ENCODE measurements around the gene LAMA3. TPM values are rescaled to one million over a fixed set of nuclear protein-coding genes. Genes with fewer than 3 reads are reported as not detected.

LAMA3 gene
- total RNA-seq, 3 donors from 2014 or later (not counting 1 experiment from before 2014, with no cell fraction given), result not detected

GRCh38 chr18:23798824-23799223 is 109.6 kb downstream of the LAMA3 start:
- no peaks in the 10 kb centered on the region for H3K9me3 Mint-ChIP-seq
- Histone ChIP-seq H3K9me3 (ENCODE audit: control insufficient read depth, insufficient read depth, low read length) (no peaks in the 10 kb centered on the region), H3K27me3 (ENCODE audit: control insufficient read depth, insufficient read depth, low read length) (no peaks in the 10 kb centered on the region), H3K36me3 (ENCODE audit: control insufficient read depth, insufficient read depth, low read length) (no peaks in the 10 kb centered on the region), H3K4me3 (ENCODE audit: low read length) (no peak overlapping the region), H3K27ac (ENCODE audit: low read length) (no peak overlapping the region), H3K4me1 (ENCODE audit: control insufficient read depth, insufficient read depth, low read length) (no peaks in the 10 kb centered on the region)
- no peak for DNase-seq
- no peaks in the 10 kb centered on the region for H3K4me1 Mint-ChIP-seq
- H3K27ac Mint-ChIP-seq, result no peak overlapping the region
- H3K27me3 Mint-ChIP-seq (ENCODE audit: low read depth in 2 of 2), result peaks cover 14 to 39% of the 10 kb centered on the region in 2 donors
- H3K36me3 Mint-ChIP-seq, result no peaks in the 10 kb centered on the region
- no peak for ATAC-seq
- 60% methylated on average over 3 of the region's 3 CpGs for WGBS (ENCODE audit: insufficient coverage)
- TF ChIP-seq, protein P1, sequence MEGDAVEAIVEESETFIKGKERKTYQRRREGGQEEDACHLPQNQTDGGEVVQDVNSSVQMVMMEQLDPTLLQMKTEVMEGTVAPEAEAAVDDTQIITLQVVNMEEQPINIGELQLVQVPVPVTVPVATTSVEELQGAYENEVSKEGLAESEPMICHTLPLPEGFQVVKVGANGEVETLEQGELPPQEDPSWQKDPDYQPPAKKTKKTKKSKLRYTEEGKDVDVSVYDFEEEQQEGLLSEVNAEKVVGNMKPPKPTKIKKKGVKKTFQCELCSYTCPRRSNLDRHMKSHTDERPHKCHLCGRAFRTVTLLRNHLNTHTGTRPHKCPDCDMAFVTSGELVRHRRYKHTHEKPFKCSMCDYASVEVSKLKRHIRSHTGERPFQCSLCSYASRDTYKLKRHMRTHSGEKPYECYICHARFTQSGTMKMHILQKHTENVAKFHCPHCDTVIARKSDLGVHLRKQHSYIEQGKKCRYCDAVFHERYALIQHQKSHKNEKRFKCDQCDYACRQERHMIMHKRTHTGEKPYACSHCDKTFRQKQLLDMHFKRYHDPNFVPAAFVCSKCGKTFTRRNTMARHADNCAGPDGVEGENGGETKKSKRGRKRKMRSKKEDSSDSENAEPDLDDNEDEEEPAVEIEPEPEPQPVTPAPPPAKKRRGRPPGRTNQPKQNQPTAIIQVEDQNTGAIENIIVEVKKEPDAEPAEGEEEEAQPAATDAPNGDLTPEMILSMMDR (IDR thresholded peaks at IDR 0.05), result no peak
- intact Hi-C loops (cut with micrococcal nuclease), result no loop called here
- no peak overlapping the region for H3K4me3 Mint-ChIP-seq

GRCh38 chr18:23799540-23799939 is 110.3 kb downstream of the LAMA3 start:
- Histone ChIP-seq H3K36me3 (ENCODE audit: control insufficient read depth, insufficient read depth, low read length) (no peaks in the 10 kb centered on the region), H3K27me3 (ENCODE audit: control insufficient read depth, insufficient read depth, low read length) (no peaks in the 10 kb centered on the region), H3K9me3 (ENCODE audit: control insufficient read depth, insufficient read depth, low read length) (no peaks in the 10 kb centered on the region), H3K27ac (ENCODE audit: low read length) (no peak overlapping the region), H3K4me1 (ENCODE audit: control insufficient read depth, insufficient read depth, low read length) (no peaks in the 10 kb centered on the region), H3K4me3 (ENCODE audit: low read length) (no peak overlapping the region)
- Mint-ChIP-seq H3K9me3 (no peaks in the 10 kb centered on the region), H3K4me1 (no peaks in the 10 kb centered on the region), H3K4me3 (no peak overlapping the region), H3K36me3 (no peaks in the 10 kb centered on the region), H3K27me3 (ENCODE audit: low read depth in 2 of 2) (peaks cover 14 to 39% of the 10 kb centered on the region in 2 donors), H3K27ac (no peak overlapping the region)
- TF ChIP-seq, protein P1 (IDR thresholded peaks at IDR 0.05), result no peak
- 95% methylated on average over 7 of the region's 7 CpGs for WGBS (ENCODE audit: insufficient coverage)
- intact Hi-C loops (cut with micrococcal nuclease), result no loop called here
- DNase-seq, result no peak
- ATAC-seq, result no peak

- ATAC-seq, result no peak
- no peak overlapping the region for H3K27ac Mint-ChIP-seq
- intact Hi-C loops (cut with micrococcal nuclease), result no loop called here
- H3K36me3 Mint-ChIP-seq, result no peaks in the 10 kb centered on the region
- no peak overlapping the region for H3K4me3 Mint-ChIP-seq
- H3K27me3 ChIP-seq (ENCODE audit: control insufficient read depth, insufficient read depth, low read length), result no peaks in the 10 kb centered on the region
- no peak overlapping the region for H3K27ac ChIP-seq (ENCODE audit: low read length)
- H3K4me3 ChIP-seq (ENCODE audit: low read length), result no peak overlapping the region
- no peaks in the 10 kb centered on the region for H3K4me1 ChIP-seq (ENCODE audit: control insufficient read depth, insufficient read depth, low read length)
- DNase-seq, result no peak
- no peaks in the 10 kb centered on the region for H3K9me3 ChIP-seq (ENCODE audit: control insufficient read depth, insufficient read depth, low read length)
- H3K36me3 ChIP-seq (ENCODE audit: control insufficient read depth, insufficient read depth, low read length), result no peaks in the 10 kb centered on the region
- H3K4me1 Mint-ChIP-seq, result no peaks in the 10 kb centered on the region
- TF ChIP-seq, protein P1 (IDR thresholded peaks at IDR 0.05), result no peak
- WGBS (ENCODE audit: insufficient coverage), result 90% methylated on average over 2 of the region's 3 CpGs
- H3K9me3 Mint-ChIP-seq, result no peaks in the 10 kb centered on the region
- H3K27me3 Mint-ChIP-seq (ENCODE audit: low read depth in 2 of 2), result peaks cover 14 to 39% of the 10 kb centered on the region in 2 donors
These were observed 111.6 kb downstream of the LAMA3 start for GRCh38 chr18:23800902-23801301.

DNA sequence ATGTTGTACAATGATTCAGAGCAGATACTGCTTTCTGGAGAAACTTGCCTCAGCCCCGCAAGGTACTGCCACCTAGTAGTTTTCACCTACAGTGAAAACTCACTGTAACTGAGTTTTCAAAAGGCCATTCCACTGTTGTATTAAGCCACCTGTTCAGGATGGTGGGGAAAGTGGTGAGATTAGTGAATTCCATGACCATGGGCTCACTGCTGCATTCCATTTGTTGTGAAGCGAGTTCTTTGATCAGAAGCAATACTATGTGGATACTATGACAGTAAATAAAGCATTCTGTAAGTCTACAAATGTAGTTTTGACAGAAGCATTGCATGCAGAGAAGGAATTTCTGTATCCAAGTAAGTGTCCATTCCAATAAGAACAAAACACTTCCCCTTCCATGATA is 113.6 kb downstream of the LAMA3 start:
- no peak overlapping the region for H3K27ac Mint-ChIP-seq
- no peaks in the 10 kb centered on the region for H3K9me3 ChIP-seq (ENCODE audit: control insufficient read depth, insufficient read depth, low read length)
- peaks cover 16 to 39% of the 10 kb centered on the region in 2 donors for H3K27me3 Mint-ChIP-seq (ENCODE audit: low read depth in 2 of 2)
- H3K36me3 Mint-ChIP-seq, result no peaks in the 10 kb centered on the region
- H3K4me3 Mint-ChIP-seq, result no peak overlapping the region
- ATAC-seq, result no peak
- H3K27ac ChIP-seq (ENCODE audit: low read length), result no peak overlapping the region
- TF ChIP-seq, protein P1 (IDR thresholded peaks at IDR 0.05), result no peak
- no peak overlapping the region for H3K4me3 ChIP-seq (ENCODE audit: low read length)
- DNase-seq, result no peak
- no peaks in the 10 kb centered on the region for H3K4me1 ChIP-seq (ENCODE audit: control insufficient read depth, insufficient read depth, low read length)
- no peaks in the 10 kb centered on the region for H3K36me3 ChIP-seq (ENCODE audit: control insufficient read depth, insufficient read depth, low read length)
- H3K9me3 Mint-ChIP-seq, result no peaks in the 10 kb centered on the region
- intact Hi-C loops (cut with micrococcal nuclease), result no loop called here
- H3K27me3 ChIP-seq (ENCODE audit: control insufficient read depth, insufficient read depth, low read length), result no peaks in the 10 kb centered on the region
- H3K4me1 Mint-ChIP-seq, result no peaks in the 10 kb centered on the region
- WGBS (ENCODE audit: insufficient coverage), result 94% methylated on average over 2 of the region's 2 CpGs

Measured in natural killer cell (primary cell).